Peyer's patch (tissue), 4 donors: ENCODE measurements around the gene ZNF511.

Experiments used
- CTCF ChIP-seq, 6 experiments: fragments of 450-650 bp in 4 of 6; fragments of 200-600 bp in 2 of 6; sonication (generic) in 1 of 6; IDR thresholded peaks; one replicate each; pipeline ENCODE4 v1.5.1; 2017 to 2019; ENCODE audit warnings: antibody characterized with exemption in 6 of 6, mild to moderate bottlenecking in 3 of 6, moderate library complexity in 1 of 6
- POLR2A ChIP-seq, 2 donors: fragments of 450-650 bp; IDR thresholded peaks; one replicate each; pipeline ENCODE4 v1.5.1; 2017; ENCODE audit warnings: antibody characterized with exemption in 2 of 2, mild to moderate bottlenecking in 2 of 2, moderate library complexity in 2 of 2

DNA sequence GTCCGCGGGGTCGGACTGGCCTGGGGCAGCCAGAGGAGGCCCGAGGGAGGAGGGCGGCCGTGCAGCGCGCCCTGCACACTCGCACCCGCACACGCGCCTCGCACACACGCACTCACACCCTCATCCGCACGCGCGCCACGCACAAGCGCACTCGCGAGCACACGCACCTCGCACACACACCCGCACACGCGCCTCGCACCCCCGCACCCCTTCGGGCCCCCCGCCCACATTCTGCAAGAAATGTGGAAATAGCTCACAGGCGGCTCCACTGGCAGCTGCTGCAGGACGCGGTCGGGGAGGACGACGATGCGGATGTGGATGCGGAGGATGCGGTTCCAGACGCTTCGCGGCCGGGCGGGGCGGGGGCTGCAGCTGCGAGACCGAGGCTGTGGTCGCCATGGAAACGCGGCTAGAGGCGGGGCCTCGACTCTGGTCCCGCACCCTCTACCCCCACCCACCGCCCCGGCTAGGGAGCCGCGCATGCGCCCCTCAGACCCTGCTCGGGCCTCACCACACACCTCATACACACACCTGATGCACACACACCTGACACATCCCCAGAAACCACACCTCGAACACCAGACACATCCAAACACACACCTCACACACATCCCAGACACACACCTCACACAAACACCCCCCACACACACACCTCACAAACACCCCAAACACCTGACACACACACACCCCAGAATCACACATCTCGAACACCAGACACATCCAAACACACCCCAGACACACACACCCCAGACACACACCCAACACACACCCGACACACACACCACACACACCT lies 28.1 kb downstream of the ZNF511 start, which contains the start of gene CALY:
- TF ChIP-seq CTCF (IDR thresholded peaks at IDR 0.05): no peak
- no peak for TF ChIP-seq POLR2A (IDR thresholded peaks at IDR 0.05)
